GM20000 (cell line): ENCODE data around the gene HRH2.

ENCODE experiments used
- DNase-seq: peaks from one replicate; pipeline ENCODE4 v3.0.0; 2012; ENCODE audit warnings: low spot score
- TF ChIP-seq, protein P1 (sequence below): IDR thresholded peaks from 2 replicates; pipeline ENCODE4 v1.5.1; 2012; ENCODE audit warnings: mild to moderate bottlenecking, control low read depth; ENCODE audit errors: extremely low read depth, missing control alignments

Gene HRH2

DNA sequence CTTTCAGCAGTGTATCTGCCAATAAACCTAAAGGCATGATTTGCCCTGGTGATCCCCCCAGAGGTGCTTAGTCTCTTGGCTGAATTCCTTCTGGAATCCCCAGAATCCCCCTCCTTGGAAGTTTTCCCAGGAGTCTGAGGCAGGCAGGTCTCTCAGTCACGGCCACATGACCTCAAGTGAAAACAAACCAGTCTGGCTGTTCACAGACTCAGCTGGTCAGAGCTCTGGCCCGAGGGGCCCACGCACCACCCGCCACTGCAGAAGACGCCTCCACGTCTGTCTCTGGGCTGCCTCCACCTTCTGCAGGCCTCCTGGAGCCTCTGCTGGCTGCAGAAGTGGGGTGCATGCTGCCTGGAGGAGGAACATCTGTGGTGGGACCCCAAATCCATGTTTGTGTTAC, 52.5 kb downstream of the HRH2 start:
- no peak for DNase-seq
- TF ChIP-seq, protein P1, sequence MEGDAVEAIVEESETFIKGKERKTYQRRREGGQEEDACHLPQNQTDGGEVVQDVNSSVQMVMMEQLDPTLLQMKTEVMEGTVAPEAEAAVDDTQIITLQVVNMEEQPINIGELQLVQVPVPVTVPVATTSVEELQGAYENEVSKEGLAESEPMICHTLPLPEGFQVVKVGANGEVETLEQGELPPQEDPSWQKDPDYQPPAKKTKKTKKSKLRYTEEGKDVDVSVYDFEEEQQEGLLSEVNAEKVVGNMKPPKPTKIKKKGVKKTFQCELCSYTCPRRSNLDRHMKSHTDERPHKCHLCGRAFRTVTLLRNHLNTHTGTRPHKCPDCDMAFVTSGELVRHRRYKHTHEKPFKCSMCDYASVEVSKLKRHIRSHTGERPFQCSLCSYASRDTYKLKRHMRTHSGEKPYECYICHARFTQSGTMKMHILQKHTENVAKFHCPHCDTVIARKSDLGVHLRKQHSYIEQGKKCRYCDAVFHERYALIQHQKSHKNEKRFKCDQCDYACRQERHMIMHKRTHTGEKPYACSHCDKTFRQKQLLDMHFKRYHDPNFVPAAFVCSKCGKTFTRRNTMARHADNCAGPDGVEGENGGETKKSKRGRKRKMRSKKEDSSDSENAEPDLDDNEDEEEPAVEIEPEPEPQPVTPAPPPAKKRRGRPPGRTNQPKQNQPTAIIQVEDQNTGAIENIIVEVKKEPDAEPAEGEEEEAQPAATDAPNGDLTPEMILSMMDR: no peak

DNA sequence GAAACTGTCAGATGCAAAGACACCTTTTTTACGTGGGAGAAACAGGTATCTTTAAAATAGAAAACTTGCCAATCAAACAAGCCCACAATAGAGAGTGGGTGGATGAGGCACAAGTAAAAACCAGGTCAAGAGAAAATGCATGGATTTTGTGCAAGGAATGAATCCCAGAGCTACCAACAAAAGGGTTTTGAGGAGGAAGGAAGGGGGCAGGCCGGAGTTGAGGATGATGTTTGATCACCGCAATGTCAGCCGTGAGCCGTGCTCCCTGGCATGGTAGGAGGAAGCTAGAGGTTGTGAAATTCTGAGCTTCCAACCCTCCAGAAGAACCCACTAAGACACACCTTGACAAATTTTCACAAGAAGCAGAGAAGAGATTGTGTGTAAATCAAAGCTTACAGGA, 53.2 kb downstream of the HRH2 start:
- no peak for DNase-seq
- TF ChIP-seq, protein P1: no peak

DNA sequence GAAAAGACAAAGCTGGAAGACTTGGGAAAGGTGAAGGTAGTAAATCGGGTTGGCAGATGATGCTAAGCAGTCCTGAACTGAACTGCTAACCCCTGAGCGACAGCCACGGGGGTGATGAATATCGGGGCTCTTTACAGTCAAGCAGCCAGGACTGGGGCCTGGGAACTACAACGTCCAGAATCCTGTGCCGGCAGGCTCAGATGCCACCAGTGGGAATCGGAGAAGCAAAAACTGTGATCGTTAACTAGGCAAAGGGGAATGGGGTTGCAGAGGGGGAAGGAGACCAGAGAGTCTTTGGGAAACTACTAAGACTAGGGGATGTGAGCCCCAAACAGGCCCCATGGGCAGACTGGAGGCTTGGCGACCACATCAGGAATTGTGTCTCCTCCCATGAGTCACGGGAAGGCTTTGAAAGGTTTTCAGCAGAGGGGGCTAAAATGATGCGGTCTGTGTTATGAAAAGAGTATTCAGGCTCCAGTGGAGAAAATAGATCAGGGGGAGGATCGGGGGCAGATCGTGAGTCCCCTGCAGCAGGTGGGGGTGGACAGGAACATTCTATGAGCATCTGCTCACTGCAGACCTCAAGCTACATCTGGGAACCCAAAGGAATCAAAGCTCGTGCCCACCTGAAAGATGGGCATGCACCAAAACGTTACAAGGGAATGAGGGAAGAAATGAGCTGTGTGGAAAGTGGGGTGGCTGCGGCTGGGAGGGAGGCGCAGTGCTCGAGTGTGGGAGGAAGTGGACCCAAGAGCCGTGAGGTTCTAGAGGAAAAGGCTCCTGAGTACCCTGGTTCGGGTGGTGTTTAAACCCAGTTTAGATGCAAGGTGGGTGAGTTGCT, 53.8 kb downstream of the HRH2 start:
- DNase-seq: no peak
- TF ChIP-seq, protein P1: no peak

DNA sequence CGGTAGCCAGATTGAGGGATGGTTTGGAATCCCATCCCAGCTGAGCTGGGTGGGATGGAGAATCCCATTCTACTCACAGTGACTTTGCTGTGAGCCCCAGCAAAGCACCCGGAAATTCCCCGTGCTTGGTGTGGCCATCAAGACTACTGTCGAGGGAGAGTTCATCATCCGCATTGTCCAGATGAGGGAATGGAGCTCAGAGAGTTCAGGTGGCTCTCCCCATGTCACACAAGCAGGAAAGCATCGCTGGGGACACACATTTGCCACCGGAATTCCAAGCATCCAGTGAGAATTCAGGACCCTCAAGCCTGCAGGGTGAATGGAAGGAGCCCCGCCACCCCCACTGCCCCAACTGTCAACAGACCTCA, 54.4 kb downstream of the HRH2 start:
- TF ChIP-seq, protein P1: no peak
- DNase-seq: no peak

DNA sequence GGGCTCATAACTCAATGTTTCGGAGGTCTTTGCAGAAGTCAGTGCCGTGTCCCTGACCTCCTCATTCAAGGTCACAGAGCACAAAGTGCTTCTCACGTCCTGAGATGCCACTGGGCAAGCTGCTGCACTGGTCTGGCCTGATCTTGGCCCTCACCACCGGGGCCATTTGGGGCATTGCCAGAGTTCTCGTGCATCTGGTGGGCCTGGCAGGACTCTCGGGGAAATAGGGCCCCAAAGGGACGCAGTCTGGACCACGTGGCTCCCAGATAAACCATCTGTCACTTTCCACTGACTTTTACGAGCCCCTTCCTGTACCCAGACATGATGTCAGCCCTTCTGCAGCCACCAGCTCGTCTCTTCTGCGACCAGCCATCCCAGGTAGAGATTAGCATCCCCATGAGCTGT, 54.8 kb downstream of the HRH2 start:
- TF ChIP-seq, protein P1: no peak
- DNase-seq: no peak

DNA sequence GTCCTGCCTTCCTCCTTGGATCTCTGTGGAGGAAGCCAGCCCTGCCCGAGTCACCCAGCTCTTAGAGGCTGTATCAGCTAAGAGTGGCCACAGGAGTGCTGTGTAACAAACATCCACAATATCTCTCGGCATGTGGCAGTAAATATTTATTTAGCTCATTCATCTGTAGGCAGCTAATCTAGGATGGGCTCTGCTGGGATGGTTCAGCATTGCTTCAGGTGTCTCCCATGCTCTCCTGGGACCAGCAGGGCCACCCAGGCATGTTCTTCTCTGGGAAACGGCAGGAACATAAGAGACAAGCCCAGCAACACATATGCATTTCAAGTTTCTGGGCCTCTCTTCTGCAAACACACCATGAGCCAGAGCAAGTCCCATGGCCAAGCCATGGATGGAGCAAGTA, 56.1 kb downstream of the HRH2 start:
- TF ChIP-seq, protein P1: no peak
- no peak for DNase-seq

DNA sequence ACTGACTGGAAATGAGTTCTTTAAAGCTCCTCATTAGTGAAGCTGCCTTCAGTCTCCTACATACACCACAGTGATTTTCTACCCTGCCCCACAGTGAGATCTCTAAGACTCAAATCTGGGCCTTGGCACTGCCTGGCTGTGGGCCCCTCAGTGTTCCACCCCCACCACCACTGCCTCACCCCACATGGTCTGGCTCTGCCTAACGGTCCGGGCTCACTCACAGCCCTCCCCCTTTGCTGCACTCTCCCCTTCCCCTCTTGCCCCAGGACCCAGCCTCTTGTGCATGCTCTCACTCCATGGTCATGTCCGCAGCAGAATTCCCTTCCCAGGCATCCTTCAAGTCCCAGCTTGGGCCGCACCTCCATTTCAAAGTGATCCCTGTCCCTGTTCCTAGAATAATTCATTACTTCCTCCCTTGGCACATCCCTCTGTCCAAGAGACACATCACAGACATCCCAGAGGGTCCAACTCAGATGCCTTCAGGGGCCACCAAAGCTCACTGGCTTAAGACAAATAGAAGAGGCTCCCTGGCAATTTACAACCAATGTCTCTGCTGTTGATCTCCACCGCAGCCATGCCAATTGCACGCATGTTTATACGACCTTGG, 56.7 kb downstream of the HRH2 start:
- no peak for DNase-seq
- TF ChIP-seq, protein P1: no peak
